ENCODE results near the gene GALNT1.

GRCh38 chr18:35716169-35716831 lies 134.8 kb downstream of the GALNT1 start:
- TF ChIP-seq RAD51 (IDR thresholded peaks at IDR 0.05) (no peak), TAF1 (IDR thresholded peaks at IDR 0.05; ENCODE audit: borderline replicate concordance, low read depth, low read length) (no peak), CTCF (IDR thresholded peaks at IDR 0.05 in 2 of 3, conservative IDR thresholded peaks at IDR 0.05 in 1 of 3; ENCODE audit: control insufficient read depth in 2 of 3, extremely low read depth in 1 of 3, insufficient read depth in 1 of 3, low read depth in 3 of 3, low read length in 3 of 3) (no peak), CBX5 (IDR thresholded peaks at IDR 0.05; ENCODE audit: low read depth) (no peak), SIN3A (IDR thresholded peaks at IDR 0.05; ENCODE audit: low read depth, low read length) (no peak), SP1 (IDR thresholded peaks at IDR 0.05; ENCODE audit: low read depth, low read length) (no peak)
